Stimulated activated CD8-positive, alpha-beta memory T cell treated with anti-CD3 and anti-CD28 coated beads, Interleukin-15, amount 100 ng/mL, for 4 hours (primary cell): ENCODE measurements around the gene RAPGEF5.

Experiments
- DNase-seq, 2 donors: peaks; one replicate each; pipeline ENCODE4 v3.0.0-alpha.2; 2020; ENCODE audit warnings: low read depth in 2 of 2

RAPGEF5 gene

GRCh38 chr7:22219739-22220493, 137.0 kb downstream of the RAPGEF5 start:
- DNase-seq, result no peak

GRCh38 chr7:22219036-22219435, 137.9 kb downstream of the RAPGEF5 start:
- no peak for DNase-seq

- DNase-seq, result no peak
These were observed 140.0 kb downstream of the RAPGEF5 start for GRCh38 chr7:22216832-22217475.

- no peak for DNase-seq
These were observed 140.6 kb downstream of the RAPGEF5 start for GRCh38 chr7:22216309-22216708.

GRCh38 chr7:22214000-22214399, 143.0 kb downstream of the RAPGEF5 start:
- no peak for DNase-seq

GRCh38 chr7:22213081-22213480, 143.9 kb downstream of the RAPGEF5 start:
- DNase-seq, result no peak

GRCh38 chr7:22210967-22211366, 146.0 kb downstream of the RAPGEF5 start:
- no peak for DNase-seq

GRCh38 chr7:22210355-22210754, 146.6 kb downstream of the RAPGEF5 start:
- DNase-seq, result no peak

- DNase-seq, result no peak
These were observed 148.2 kb downstream of the RAPGEF5 start for GRCh38 chr7:22208799-22209198.

GRCh38 chr7:22207724-22208225, 149.2 kb downstream of the RAPGEF5 start:
- no peak for DNase-seq

- no peak for DNase-seq
These were observed 151.3 kb downstream of the RAPGEF5 start for GRCh38 chr7:22205631-22206030.

GRCh38 chr7:22204312-22204711, 152.6 kb downstream of the RAPGEF5 start:
- no peak for DNase-seq

GRCh38 chr7:22202141-22202540, 154.8 kb downstream of the RAPGEF5 start:
- no peak for DNase-seq

GRCh38 chr7:22201186-22201880, 155.6 kb downstream of the RAPGEF5 start:
- no peak for DNase-seq

- DNase-seq, result no peak
These were observed 156.2 kb downstream of the RAPGEF5 start for GRCh38 chr7:22200777-22201176.

- no peak for DNase-seq
These were observed 156.7 kb downstream of the RAPGEF5 start for GRCh38 chr7:22200238-22200637.

GRCh38 chr7:22197376-22197775, 159.6 kb downstream of the RAPGEF5 start:
- DNase-seq, result no peak

GRCh38 chr7:22196429-22196828, 160.5 kb downstream of the RAPGEF5 start:
- no peak for DNase-seq

- DNase-seq, result no peak
These were observed 161.4 kb downstream of the RAPGEF5 start for GRCh38 chr7:22195397-22196172.

GRCh38 chr7:22194658-22195273, 162.2 kb downstream of the RAPGEF5 start:
- DNase-seq, result no peak

GRCh38 chr7:22193450-22193983, 163.4 kb downstream of the RAPGEF5 start:
- DNase-seq, result no peak
